ENCODE data around the gene CARMIL3.

CARMIL3 gene

DNA sequence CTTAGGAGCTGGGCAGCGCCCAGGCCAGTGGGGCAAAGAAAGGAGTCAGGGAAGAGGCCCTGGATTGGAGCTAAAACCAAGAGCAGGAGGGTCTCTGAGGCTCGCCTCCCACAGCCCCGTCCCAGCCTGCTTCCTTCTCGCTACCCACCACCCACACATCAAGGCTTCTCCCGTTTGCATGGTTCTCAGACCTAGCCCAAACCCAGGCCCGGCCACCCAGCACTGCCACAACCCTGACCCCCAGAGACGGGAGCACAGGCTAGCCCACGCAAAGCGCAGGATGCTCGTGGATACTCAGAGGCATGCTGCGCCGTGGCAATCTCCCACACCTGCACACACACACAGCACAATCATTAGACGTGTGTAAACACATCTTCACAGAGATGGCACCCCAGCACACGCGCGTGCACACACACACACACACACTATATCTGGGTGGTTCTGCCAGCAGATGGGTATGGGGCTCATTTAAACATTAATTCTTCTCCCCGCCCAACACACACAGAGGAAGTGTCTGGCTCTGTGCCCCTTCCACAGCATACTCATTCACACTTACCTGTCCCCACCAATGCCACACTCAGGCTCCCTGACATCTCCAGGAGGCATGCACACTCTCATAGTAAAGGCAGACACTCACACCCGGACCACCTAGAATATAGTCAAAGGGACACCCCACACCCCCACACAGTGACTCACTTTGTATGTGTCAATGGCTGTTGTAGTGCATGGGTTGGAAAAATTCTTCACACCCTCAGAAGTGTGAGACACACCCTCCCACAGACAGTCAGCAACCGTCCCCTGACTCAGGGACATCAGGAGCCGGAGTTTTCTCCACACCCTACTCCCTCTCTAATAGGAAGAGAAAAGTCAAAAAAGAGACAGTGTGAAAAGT is 1.1 kb downstream of the CARMIL3 start:
- no peak for FAIRE-seq
- peak; percentile 8 for DNase-seq (ENCODE audit: insufficient read length)
- TF ChIP-seq POLR2A (IDR thresholded peaks at IDR 0.05; ENCODE audit: low read depth, low read length) (no peak), TAF1 (IDR thresholded peaks at IDR 0.05; ENCODE audit: borderline replicate concordance, low read depth, low read length) (no peak), POLR2AphosphoS5 (IDR thresholded peaks at IDR 0.05; ENCODE audit: low read depth, low read length) (no peak)

DNA sequence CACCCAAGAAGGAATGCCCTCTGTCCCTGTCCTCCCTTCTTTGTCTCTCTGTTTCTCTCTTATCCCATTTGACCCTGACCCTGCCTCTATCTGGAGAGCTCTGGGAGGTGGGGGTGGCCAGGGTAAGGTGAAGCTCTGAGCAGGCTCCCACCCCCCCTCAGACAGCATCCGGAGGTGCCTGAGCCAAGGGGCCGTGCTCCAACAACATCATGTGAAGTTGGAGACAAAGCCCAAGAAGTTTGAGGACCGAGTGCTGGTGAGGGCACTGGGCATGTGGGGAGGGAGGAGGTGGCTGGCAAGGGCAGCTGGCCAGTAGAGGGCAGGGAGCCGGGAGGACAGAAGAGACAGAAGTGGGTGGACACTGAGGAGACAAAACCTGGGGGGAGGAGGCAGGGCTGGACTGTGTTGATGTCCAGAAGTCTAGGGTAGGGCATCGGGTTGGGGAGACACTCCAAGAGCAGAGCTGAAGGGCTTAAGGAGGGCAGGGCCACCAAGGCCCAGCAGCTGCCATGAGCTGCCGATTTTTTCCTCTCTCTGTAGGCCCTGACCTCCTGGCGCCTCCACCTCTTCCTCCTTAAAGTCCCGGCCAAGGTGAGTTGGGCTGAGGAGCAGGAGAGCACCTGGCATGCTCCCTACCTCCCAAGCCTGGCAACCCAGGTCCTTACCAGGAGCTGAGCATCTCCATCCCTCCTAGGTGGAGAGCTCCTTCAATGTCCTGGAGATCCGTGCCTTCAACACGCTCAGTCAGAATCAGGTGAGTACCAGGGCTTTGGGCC is 1.9 kb downstream of the CARMIL3 start:
- TF ChIP-seq TAF1 (IDR thresholded peaks at IDR 0.05; ENCODE audit: borderline replicate concordance, low read depth, low read length) (no peak), POLR2AphosphoS5 (IDR thresholded peaks at IDR 0.05; ENCODE audit: low read depth, low read length) (no peak), POLR2A (IDR thresholded peaks at IDR 0.05; ENCODE audit: low read depth, low read length) (no peak)
- FAIRE-seq, result no peak
- peak; percentile 10 for DNase-seq (ENCODE audit: insufficient read length)

DNA sequence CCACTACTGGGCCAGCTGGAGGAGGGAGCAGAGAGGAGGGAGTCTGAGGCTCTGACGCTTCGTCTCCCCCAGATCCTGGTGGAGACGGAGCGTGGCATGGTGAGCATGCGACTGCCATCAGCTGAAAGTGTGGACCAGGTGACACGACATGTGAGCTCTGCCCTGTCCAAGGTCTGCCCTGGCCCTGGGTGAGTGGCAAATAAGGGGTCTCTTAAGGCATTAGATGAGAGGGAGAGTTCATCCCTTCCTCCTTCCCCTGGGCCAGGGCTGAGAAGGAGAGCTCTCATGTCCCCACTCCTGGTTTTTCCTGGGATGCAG is 2.5 kb downstream of the CARMIL3 start:
- FAIRE-seq, result no peak
- no peak for TF ChIP-seq POLR2AphosphoS5 (IDR thresholded peaks at IDR 0.05; ENCODE audit: low read depth, low read length)
- TF ChIP-seq POLR2A (IDR thresholded peaks at IDR 0.05; ENCODE audit: low read depth, low read length), result no peak
- TF ChIP-seq TAF1 (IDR thresholded peaks at IDR 0.05; ENCODE audit: borderline replicate concordance, low read depth, low read length), result no peak

DNA sequence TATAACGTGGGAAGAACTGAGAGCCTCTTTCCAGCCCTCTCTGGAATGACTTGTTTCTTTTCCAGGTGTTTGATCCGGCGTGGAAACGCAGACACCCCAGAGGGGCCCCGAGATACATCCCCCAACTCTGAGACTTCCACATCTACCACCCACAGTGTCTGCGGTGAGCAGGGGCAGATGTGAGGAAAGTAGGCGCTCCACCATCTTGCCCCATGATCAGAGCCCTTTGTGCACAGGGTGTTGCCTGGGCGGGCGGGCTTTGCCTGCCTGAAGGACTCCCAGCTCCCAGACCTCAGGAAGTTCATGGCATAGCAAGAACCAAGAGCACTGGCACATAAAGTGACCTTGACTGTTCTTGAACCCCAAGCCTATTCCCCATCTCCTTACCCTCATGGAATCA is 2.8 kb downstream of the CARMIL3 start:
- FAIRE-seq (no peak), DNase-seq (ENCODE audit: insufficient read length) (no peak)
- TF ChIP-seq TAF1 (IDR thresholded peaks at IDR 0.05; ENCODE audit: borderline replicate concordance, low read depth, low read length), result no peak
- no peak for TF ChIP-seq POLR2AphosphoS5 (IDR thresholded peaks at IDR 0.05; ENCODE audit: low read depth, low read length)
- no peak for TF ChIP-seq POLR2A (IDR thresholded peaks at IDR 0.05; ENCODE audit: low read depth, low read length)

More for the DNA sequence above, 2.5 kb downstream of the CARMIL3 start:
- DNase-seq (ENCODE audit: insufficient read length), result no peak

DNA sequence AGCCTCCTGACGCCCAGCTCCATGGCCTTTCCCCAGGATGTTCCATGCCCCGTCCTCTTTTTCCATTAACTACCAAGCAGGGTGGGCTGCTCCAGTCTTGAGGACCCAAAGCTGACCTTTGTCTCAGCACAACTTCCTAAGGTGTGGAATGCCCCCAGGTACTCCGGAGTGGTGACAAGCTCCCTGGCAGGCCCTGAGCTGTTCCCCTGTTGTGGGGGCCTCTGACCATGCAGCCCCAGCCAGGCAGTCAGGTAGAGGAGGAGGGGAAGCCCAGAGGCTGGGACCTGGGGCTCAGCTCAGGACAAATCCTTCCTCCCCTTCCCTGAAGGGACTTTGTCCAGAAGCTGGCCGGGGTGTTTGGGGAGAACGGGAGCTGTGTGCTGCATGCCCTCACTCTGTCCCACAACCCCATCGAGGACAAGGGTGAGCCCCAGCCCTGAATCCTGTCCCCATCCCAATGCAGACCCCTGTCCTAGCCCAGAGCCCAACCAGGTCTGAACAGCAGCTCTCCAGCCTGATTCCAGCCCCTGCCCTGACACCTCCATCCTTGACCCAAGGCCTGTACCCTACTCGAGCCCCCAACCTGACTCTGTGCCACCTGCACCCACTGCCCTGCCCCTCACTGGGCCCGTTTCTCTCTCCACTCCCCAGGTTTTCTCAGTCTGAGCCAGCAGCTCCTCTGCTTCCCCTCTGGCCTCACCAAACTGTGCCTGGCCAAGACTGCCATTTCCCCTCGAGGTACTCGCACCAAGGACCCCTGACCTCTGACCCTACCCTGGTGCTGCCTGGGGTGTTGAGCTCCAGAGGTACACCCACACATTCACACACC is 4.4 kb downstream of the CARMIL3 start:
- TF ChIP-seq TAF1 (IDR thresholded peaks at IDR 0.05; ENCODE audit: borderline replicate concordance, low read depth, low read length), result no peak
- no peak for TF ChIP-seq POLR2AphosphoS5 (IDR thresholded peaks at IDR 0.05; ENCODE audit: low read depth, low read length)
- TF ChIP-seq POLR2A (IDR thresholded peaks at IDR 0.05; ENCODE audit: low read depth, low read length), result no peak
- FAIRE-seq (no peak), DNase-seq (ENCODE audit: insufficient read length) (peak; percentile 7)

DNA sequence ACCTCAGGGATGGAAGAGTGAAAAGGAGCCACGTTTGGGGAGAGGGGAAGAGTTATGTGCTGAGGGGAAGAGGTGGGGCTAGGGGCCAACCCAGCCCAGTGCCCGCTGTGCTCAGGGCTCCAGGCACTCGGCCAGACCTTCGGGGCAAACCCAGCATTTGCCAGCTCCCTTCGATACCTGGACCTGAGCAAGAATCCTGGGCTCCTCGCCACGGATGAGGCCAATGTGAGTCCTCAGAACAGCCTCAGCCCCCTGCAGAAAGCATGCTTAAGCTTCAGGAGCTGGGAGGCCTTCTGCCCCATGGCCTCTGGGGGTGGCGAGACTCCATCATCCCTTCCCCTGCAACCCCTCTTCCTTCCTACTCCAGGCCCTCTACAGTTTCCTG is 5.0 kb downstream of the CARMIL3 start:
- FAIRE-seq (no peak), DNase-seq (ENCODE audit: insufficient read length) (peak; percentile 14)
- TF ChIP-seq TAF1 (IDR thresholded peaks at IDR 0.05; ENCODE audit: borderline replicate concordance, low read depth, low read length) (no peak), POLR2AphosphoS5 (IDR thresholded peaks at IDR 0.05; ENCODE audit: low read depth, low read length) (no peak), POLR2A (IDR thresholded peaks at IDR 0.05; ENCODE audit: low read depth, low read length) (no peak)

DNA sequence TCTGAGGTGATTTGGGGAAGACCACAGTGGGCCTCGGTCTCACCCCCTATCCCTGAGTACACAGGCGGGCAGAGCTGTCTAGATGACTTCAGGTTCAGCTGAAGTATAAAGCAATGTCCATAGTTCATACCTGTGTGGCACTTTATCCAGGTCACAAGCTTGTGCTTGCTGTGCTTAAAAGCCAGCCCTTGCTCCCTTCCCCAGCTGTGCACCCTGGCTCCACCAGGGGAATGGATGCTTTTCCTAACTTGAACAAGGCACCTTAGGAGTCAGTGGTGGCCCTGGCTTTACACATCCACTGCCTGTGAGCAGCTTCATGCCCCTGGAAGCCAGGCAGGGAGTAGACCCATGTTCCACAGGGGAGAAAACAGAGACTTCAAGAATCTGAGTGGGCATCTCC is 5.5 kb downstream of the CARMIL3 start:
- FAIRE-seq, result no peak
- no peak for DNase-seq (ENCODE audit: insufficient read length)
- TF ChIP-seq TAF1 (IDR thresholded peaks at IDR 0.05; ENCODE audit: borderline replicate concordance, low read depth, low read length) (no peak), POLR2A (IDR thresholded peaks at IDR 0.05; ENCODE audit: low read depth, low read length) (no peak), POLR2AphosphoS5 (IDR thresholded peaks at IDR 0.05; ENCODE audit: low read depth, low read length) (no peak)

DNA sequence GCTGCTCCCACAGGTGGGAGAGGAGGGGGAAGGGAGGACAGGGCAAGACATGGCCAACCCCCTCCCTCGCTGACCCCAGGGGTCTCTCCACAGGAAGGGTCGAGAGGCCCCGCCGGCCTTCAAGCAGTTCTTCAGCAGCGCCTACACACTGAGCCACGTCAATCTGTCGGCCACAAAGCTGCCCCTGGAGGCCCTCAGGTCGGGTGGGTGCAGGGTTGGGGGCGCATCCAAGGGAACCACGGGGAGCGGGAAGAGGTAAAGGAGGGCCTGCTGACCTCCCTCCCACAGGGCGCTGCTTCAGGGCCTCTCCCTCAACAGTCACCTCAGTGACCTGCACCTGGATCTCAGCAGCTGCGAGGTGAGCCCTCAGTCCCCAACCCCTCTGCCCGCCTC is 6.1 kb downstream of the CARMIL3 start:
- TF ChIP-seq POLR2AphosphoS5 (IDR thresholded peaks at IDR 0.05; ENCODE audit: low read depth, low read length) (no peak), TAF1 (IDR thresholded peaks at IDR 0.05; ENCODE audit: borderline replicate concordance, low read depth, low read length) (no peak), POLR2A (IDR thresholded peaks at IDR 0.05; ENCODE audit: low read depth, low read length) (no peak)
- no peak for FAIRE-seq
- peak; percentile 13 for DNase-seq (ENCODE audit: insufficient read length)

DNA sequence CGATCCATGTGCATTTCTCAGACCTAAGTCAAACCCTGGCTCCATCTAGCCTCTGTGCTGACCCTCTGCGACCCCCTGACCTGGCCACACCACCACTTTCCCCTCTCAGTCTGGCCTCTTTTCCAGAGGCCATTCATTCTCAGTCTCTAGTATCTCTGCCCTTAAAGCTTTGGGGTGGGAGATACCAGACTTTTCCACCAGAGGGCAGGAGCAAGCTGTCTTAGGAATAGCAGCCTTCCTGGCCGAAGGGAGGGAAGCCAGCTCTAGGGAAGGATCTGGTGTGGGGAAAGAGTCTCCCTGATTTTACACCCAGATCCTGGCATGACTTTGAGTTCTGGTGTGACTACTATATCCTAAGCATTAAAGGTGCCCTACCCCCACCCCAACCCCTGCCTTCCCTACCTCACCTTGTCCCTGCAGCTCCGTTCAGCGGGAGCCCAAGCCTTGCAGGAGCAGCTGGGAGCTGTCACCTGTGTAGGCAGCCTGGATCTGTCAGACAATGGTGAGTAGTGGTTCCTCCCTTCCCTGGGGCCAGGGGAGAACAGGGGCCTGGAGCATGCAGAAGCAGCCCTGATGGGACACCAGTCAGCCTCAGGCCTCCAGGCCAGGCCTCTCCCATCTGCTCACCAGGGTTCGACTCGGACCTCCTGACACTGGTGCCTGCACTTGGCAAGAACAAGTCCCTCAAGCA is 6.6 kb downstream of the CARMIL3 start:
- no peak for FAIRE-seq
- peak; percentile 37 for DNase-seq (ENCODE audit: insufficient read length)
- TF ChIP-seq POLR2AphosphoS5 (IDR thresholded peaks at IDR 0.05; ENCODE audit: low read depth, low read length) (no peak), POLR2A (IDR thresholded peaks at IDR 0.05; ENCODE audit: low read depth, low read length) (no peak), TAF1 (IDR thresholded peaks at IDR 0.05; ENCODE audit: borderline replicate concordance, low read depth, low read length) (no peak)

DNA sequence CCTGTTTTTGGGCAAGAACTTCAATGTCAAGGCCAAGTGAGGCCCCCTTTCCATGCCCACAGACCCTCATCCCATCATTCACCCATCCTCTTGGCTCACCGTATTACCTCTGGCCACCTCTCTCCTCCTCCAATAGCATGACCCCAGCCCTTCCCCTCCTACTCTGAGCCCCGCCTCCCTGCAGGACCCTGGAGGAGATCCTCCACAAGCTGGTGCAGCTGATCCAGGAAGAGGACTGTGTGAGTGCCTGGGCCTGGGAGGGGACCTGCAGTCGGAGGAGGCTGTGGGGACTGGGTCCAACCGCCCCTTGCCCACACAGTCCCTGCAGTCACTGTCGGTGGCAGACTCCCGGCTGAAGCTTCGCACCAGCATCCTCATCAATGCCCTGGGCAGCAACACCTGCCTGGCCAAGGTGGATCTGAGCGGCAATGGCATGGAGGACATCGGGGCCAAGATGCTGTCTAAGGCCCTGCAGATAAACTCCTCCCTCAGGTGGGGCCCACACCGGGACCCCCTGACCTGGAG is 7.2 kb downstream of the CARMIL3 start:
- DNase-seq (ENCODE audit: insufficient read length), result peak; percentile 15
- TF ChIP-seq POLR2A (IDR thresholded peaks at IDR 0.05; ENCODE audit: low read depth, low read length) (no peak), TAF1 (IDR thresholded peaks at IDR 0.05; ENCODE audit: borderline replicate concordance, low read depth, low read length) (no peak), POLR2AphosphoS5 (IDR thresholded peaks at IDR 0.05; ENCODE audit: low read depth, low read length) (no peak)
- no peak for FAIRE-seq
